Neural crest cell (in vitro differentiated cells): ENCODE measurements around the gene OLFML2B. TPM values are rescaled to one million over a fixed set of nuclear protein-coding genes. Genes with fewer than 3 reads are reported as not detected.

ENCODE experiments used
- DNase-seq: peaks from one replicate; pipeline ENCODE4 v3.0.0; 2021; ENCODE audit warnings: low read depth, mixed read lengths, low spot score
- H3K27ac Mint-ChIP-seq: one replicate; pipeline ENCODE4 v1.8.0; 2021; ENCODE audit warnings: mild to moderate bottlenecking, mixed read lengths; ENCODE audit not compliant: unreplicated experiment
- H3K27me3 Mint-ChIP-seq: 2 replicates; pipeline ENCODE4 v1.8.0; 2021; ENCODE audit warnings: low read depth, mild to moderate bottlenecking, mixed read lengths
- H3K36me3 Mint-ChIP-seq: 2 replicates; pipeline ENCODE4 v1.8.0; 2021; ENCODE audit warnings: low read depth, mild to moderate bottlenecking, mixed read lengths
- H3K4me1 Mint-ChIP-seq: 2 replicates; pipeline ENCODE4 v1.8.0; 2021; ENCODE audit warnings: mixed read lengths
- H3K4me3 Mint-ChIP-seq: one replicate; pipeline ENCODE4 v1.8.0; 2021; ENCODE audit warnings: mild to moderate bottlenecking, mixed read lengths
- H3K9me3 Mint-ChIP-seq: 2 replicates; pipeline ENCODE4 v1.8.0; 2021; ENCODE audit warnings: mixed read lengths
- CTCF ChIP-seq: fragments of 200-600 bp; sonication (generic); conservative IDR thresholded peaks from 2 replicates; pipeline ENCODE4 v1.5.0; 2021; ENCODE audit warnings: antibody characterized with exemption, mild to moderate bottlenecking
- total RNA-seq: library from RNA; stranded (reverse); gene quantifications from 2 replicates; pipeline ENCODE4 v1.2.1, GENCODE V29; 2021

OLFML2B gene
- total RNA-seq, 1 donor from 2014 or later: 5.8 TPM

GRCh38 chr1:162025541-162025940 lies 1.9 kb upstream of the OLFML2B start:
- H3K9me3 Mint-ChIP-seq: peaks cover 7% of the 10 kb centered on the region
- TF ChIP-seq CTCF: no peak
- no peaks in the 10 kb centered on the region for H3K36me3 Mint-ChIP-seq
- peaks cover 16% of the 10 kb centered on the region for H3K4me1 Mint-ChIP-seq
- DNase-seq: no peak
- peaks cover 66% of the 10 kb centered on the region for H3K27me3 Mint-ChIP-seq
- H3K27ac Mint-ChIP-seq: no peak overlapping the region
- no peak overlapping the region for H3K4me3 Mint-ChIP-seq

- no peak for TF ChIP-seq CTCF
- DNase-seq: no peak
- H3K36me3 Mint-ChIP-seq: no peaks in the 10 kb centered on the region
- H3K27me3 Mint-ChIP-seq: peaks cover 55% of the 10 kb centered on the region
- H3K27ac Mint-ChIP-seq: no peak overlapping the region
- H3K4me1 Mint-ChIP-seq: peaks cover 16% of the 10 kb centered on the region
- H3K4me3 Mint-ChIP-seq: peak overlapping the region; percentile 98
- H3K9me3 Mint-ChIP-seq: peaks cover 7% of the 10 kb centered on the region
These were observed 505 bp downstream of the OLFML2B start for GRCh38 chr1:162023181-162023546.

GRCh38 chr1:162022626-162023025 lies 1.0 kb downstream of the OLFML2B start:
- H3K27me3 Mint-ChIP-seq: peaks cover 51% of the 10 kb centered on the region
- peak overlapping the region; percentile 98 for H3K4me3 Mint-ChIP-seq
- peaks cover 3% of the 10 kb centered on the region for H3K36me3 Mint-ChIP-seq
- no peak for DNase-seq
- TF ChIP-seq CTCF: no peak
- peaks cover 16% of the 10 kb centered on the region for H3K4me1 Mint-ChIP-seq
- H3K27ac Mint-ChIP-seq: no peak overlapping the region
- H3K9me3 Mint-ChIP-seq: peaks cover 7% of the 10 kb centered on the region

GRCh38 chr1:162021124-162021523 lies 2.5 kb downstream of the OLFML2B start:
- Mint-ChIP-seq H3K27me3 (peaks cover 38% of the 10 kb centered on the region), H3K27ac (no peak overlapping the region), H3K9me3 (no peaks in the 10 kb centered on the region), H3K4me1 (peaks cover 16% of the 10 kb centered on the region), H3K36me3 (peaks cover 7% of the 10 kb centered on the region), H3K4me3 (peak overlapping the region; percentile 32)
- TF ChIP-seq CTCF: no peak
- DNase-seq: no peak

GRCh38 chr1:162020150-162020549 lies 3.5 kb downstream of the OLFML2B start:
- DNase-seq: no peak
- Mint-ChIP-seq H3K36me3 (peaks cover 7% of the 10 kb centered on the region), H3K4me3 (no peak overlapping the region), H3K27me3 (peaks cover 29% of the 10 kb centered on the region), H3K9me3 (no peaks in the 10 kb centered on the region), H3K27ac (no peak overlapping the region), H3K4me1 (peaks cover 16% of the 10 kb centered on the region)
- TF ChIP-seq CTCF: no peak

GRCh38 chr1:162019446-162019845 lies 4.2 kb downstream of the OLFML2B start:
- Mint-ChIP-seq H3K27ac (no peak overlapping the region), H3K27me3 (peaks cover 24% of the 10 kb centered on the region), H3K4me1 (peaks cover 14% of the 10 kb centered on the region), H3K4me3 (no peak overlapping the region), H3K9me3 (no peaks in the 10 kb centered on the region), H3K36me3 (peaks cover 14% of the 10 kb centered on the region)
- DNase-seq: no peak
- no peak for TF ChIP-seq CTCF
